HL-60 (cell line): Measurements from ENCODE around the gene MYOF.

Source experiments
- DNase-seq, 2 experiments: peaks; one replicate each; pipeline ENCODE4 v3.0.0-alpha.2; 2010 to 2020; ENCODE audit warnings: low read depth in 1 of 2, low spot score in 1 of 2
- H3K27ac ChIP-seq: fragments of 250-450 bp; sonication (Bioruptor Pico); replicated peaks from 2 replicates; pipeline ENCODE4 v1.5.1; 2020; ENCODE audit warnings: mild to moderate bottlenecking, moderate library complexity
- H3K27me3 ChIP-seq: fragments of 250-450 bp; sonication (Bioruptor Pico); 2 replicates; pipeline ENCODE4 v1.5.1; 2021; ENCODE audit warnings: mild to moderate bottlenecking, moderate library complexity; ENCODE audit not compliant: insufficient read depth, poor library complexity, severe bottlenecking
- H3K4me3 ChIP-seq: replicated peaks from 2 replicates; pipeline ENCODE4 v1.5.1; 2011; ENCODE audit warnings: mild to moderate bottlenecking, control low read depth, low read length; ENCODE audit not compliant: insufficient read depth
- GABPA ChIP-seq: IDR thresholded peaks from 2 replicates; pipeline ENCODE4 v1.6.1; 2012; ENCODE audit warnings: low read depth
- POLR2AphosphoS5 ChIP-seq: IDR thresholded peaks from 2 replicates; pipeline ENCODE4 v1.6.1; 2012; ENCODE audit warnings: low read depth
- REST ChIP-seq: IDR thresholded peaks from 2 replicates; pipeline ENCODE4 v1.6.1; 2012; ENCODE audit warnings: low read depth; ENCODE audit not compliant: insufficient replicate concordance
- SPI1 ChIP-seq: IDR thresholded peaks from 2 replicates; pipeline ENCODE4 v1.6.1; 2012; ENCODE audit warnings: low read depth, mild to moderate bottlenecking, borderline replicate concordance
- TF ChIP-seq, protein P1 (sequence below): IDR thresholded peaks from one replicate; pipeline ENCODE4 v1.5.1; 2011; ENCODE audit warnings: low read length, control low read depth, inconsistent platforms; ENCODE audit not compliant: insufficient read depth

MYOF gene

GRCh38 chr10:93452143-93452542 is 30.0 kb downstream of the MYOF start:
- no peak for DNase-seq
- TF ChIP-seq REST = no peak
- no peak for TF ChIP-seq GABPA
- no peak for TF ChIP-seq POLR2AphosphoS5
- TF ChIP-seq SPI1 = no peak
- TF ChIP-seq, protein P1, sequence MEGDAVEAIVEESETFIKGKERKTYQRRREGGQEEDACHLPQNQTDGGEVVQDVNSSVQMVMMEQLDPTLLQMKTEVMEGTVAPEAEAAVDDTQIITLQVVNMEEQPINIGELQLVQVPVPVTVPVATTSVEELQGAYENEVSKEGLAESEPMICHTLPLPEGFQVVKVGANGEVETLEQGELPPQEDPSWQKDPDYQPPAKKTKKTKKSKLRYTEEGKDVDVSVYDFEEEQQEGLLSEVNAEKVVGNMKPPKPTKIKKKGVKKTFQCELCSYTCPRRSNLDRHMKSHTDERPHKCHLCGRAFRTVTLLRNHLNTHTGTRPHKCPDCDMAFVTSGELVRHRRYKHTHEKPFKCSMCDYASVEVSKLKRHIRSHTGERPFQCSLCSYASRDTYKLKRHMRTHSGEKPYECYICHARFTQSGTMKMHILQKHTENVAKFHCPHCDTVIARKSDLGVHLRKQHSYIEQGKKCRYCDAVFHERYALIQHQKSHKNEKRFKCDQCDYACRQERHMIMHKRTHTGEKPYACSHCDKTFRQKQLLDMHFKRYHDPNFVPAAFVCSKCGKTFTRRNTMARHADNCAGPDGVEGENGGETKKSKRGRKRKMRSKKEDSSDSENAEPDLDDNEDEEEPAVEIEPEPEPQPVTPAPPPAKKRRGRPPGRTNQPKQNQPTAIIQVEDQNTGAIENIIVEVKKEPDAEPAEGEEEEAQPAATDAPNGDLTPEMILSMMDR = no peak
- Histone ChIP-seq H3K4me3 (no peak overlapping the region), H3K27me3 (no peaks in the 10 kb centered on the region), H3K27ac (no peak overlapping the region)

DNA sequence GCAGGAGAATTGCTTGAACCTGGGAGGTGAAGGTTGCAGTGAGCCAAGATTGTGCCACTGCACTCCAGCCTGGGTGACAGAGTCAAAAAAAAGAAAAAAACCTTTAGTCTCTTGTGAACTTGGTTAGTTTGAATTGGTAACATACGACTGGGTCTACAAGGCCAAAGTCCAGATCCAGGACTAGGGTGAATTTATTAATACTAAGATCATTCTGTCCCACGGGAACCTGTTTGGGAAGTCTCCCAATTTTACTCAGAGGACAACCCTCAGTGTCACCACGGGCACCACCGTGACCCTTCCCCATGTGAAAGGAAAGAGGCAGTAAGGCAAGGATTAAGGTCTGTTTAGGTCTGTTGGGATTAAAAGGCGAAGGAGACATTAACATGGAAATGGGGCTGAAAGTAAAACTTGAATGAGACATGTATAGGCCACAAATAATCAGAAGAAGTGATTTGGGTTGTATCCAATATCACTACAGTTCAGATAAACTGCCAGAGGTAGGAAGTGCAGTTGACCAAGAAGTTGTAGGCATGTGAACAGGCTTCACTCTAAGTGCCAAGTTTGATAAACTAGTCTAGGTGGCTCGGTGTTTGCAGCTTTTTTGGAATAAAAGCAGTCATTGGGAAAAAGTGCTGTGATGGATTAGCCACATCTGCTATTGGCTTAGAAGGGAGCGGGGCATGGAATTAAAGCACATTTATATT is 30.7 kb downstream of the MYOF start:
- H3K27me3 ChIP-seq = no peaks in the 10 kb centered on the region
- H3K4me3 ChIP-seq = no peak overlapping the region
- no peak overlapping the region for H3K27ac ChIP-seq
- TF ChIP-seq REST (no peak), GABPA (no peak), POLR2AphosphoS5 (no peak), SPI1 (no peak)
- TF ChIP-seq, protein P1 = no peak
- no peak for DNase-seq

- DNase-seq = no peak
- Histone ChIP-seq H3K27me3 (no peaks in the 10 kb centered on the region), H3K27ac (no peak overlapping the region), H3K4me3 (no peak overlapping the region)
- TF ChIP-seq SPI1 = no peak
- no peak for TF ChIP-seq GABPA
- TF ChIP-seq, protein P1 = no peak
- TF ChIP-seq POLR2AphosphoS5 = no peak
- TF ChIP-seq REST = no peak
Measured at GRCh38 chr10:93447970-93448369, 34.2 kb downstream of the MYOF start.
